IMR-90 (cell line): ENCODE data around the gene THEM4. TPM values are rescaled to one million over a fixed set of nuclear protein-coding genes. Genes with fewer than 3 reads are reported as not detected.

Experiments used
- ATAC-seq: fragments of 200-7000 bp; cut with Tn5 transposase; 2 replicates; pipeline ENCODE4 v1.9.1; 2020; ENCODE audit warnings: low read depth, mild to moderate bottlenecking, moderate library complexity
- BruUV-seq: library from RNA; stranded (reverse); fragments of 400-500 nt; replicated peaks from 2 replicates; lab custom pipeline; 2021; lab: Mats Ljungman, UMichigan
- CTCF ChIA-PET: fragments of 300-600 bp; formaldehyde crosslinking; extraction: SDS; loops from one replicate; lab custom pipeline; 2021; ENCODE audit warnings: antibody characterized with exemption; lab: Yijun Ruan, JAX
- POLR2A ChIA-PET: fragments of 300-600 bp; sonication (Branson Sonifier 250); formaldehyde crosslinking; loops from one replicate; lab custom pipeline; 2022; ENCODE audit warnings: antibody characterized with exemption; ENCODE audit not compliant: unreplicated experiment; lab: Charles Lee
- DNase-seq: peaks from one replicate; pipeline ENCODE4 v3.0.0; 2013
- H2AFZ ChIP-seq: replicated peaks from 2 replicates; pipeline ENCODE3; 2013; ENCODE audit warnings: low read length, mild to moderate bottlenecking; ENCODE audit not compliant: poor library complexity
- H2AK5ac ChIP-seq: 2 replicates; pipeline ENCODE4 v1.6.1; 2013; ENCODE audit warnings: low read depth, low read length, inconsistent platforms
- H2AK9ac ChIP-seq: replicated peaks from 2 replicates; pipeline ENCODE3; 2013; ENCODE audit warnings: mild to moderate bottlenecking, low read depth, low read length, moderate library complexity; ENCODE audit not compliant: poor library complexity
- H2BK120ac ChIP-seq: 2 replicates; pipeline ENCODE4 v1.6.1; 2013; ENCODE audit warnings: low read depth, low read length, inconsistent platforms
- H2BK15ac ChIP-seq: 3 replicates; pipeline ENCODE4 v1.6.1; 2013; ENCODE audit warnings: low read depth, low read length, inconsistent platforms
- H2BK20ac ChIP-seq: 2 replicates; pipeline ENCODE4 v1.6.1; 2013; ENCODE audit warnings: low read depth, mild to moderate bottlenecking, inconsistent platforms, low read length, moderate library complexity
- H2BK5ac ChIP-seq: 2 replicates; pipeline ENCODE4 v1.6.1; 2013; ENCODE audit warnings: mild to moderate bottlenecking, low read depth, low read length, inconsistent platforms; ENCODE audit not compliant: poor library complexity, severe bottlenecking
- H3K14ac ChIP-seq: replicated peaks from 2 replicates; pipeline ENCODE4 v1.6.1; 2013; ENCODE audit warnings: low read depth, low read length, inconsistent platforms
- H3K18ac ChIP-seq: 2 replicates; pipeline ENCODE4 v1.6.1; 2013; ENCODE audit warnings: low read depth, low read length, control low read depth
- H3K23ac ChIP-seq: 2 replicates; pipeline ENCODE4 v1.6.1; 2013; ENCODE audit warnings: low read depth, low read length, inconsistent platforms
- H3K27ac ChIP-seq: 2 replicates; pipeline ENCODE4 v1.5.1; 2013; ENCODE audit warnings: mild to moderate bottlenecking, control low read depth, low read length; ENCODE audit not compliant: insufficient read depth
- H3K27me3 ChIP-seq: 2 replicates; pipeline ENCODE4 v1.6.1; 2013; ENCODE audit warnings: low read length; ENCODE audit not compliant: control insufficient read depth, insufficient read depth
- H3K36me3 ChIP-seq: 2 replicates; pipeline ENCODE4 v1.6.1; 2013; ENCODE audit warnings: low read length, mixed read lengths; ENCODE audit not compliant: control insufficient read depth, insufficient read depth
- H3K4ac ChIP-seq: 2 replicates; pipeline ENCODE4 v1.6.1; 2013; ENCODE audit warnings: low read depth, low read length, inconsistent platforms
- H3K4me1 ChIP-seq: 2 replicates; pipeline ENCODE4 v1.6.1; 2013; ENCODE audit warnings: low read length, mixed read lengths; ENCODE audit not compliant: control insufficient read depth, insufficient read depth
- H3K4me2 ChIP-seq: 2 replicates; pipeline ENCODE4 v1.6.1; 2013; ENCODE audit warnings: low read depth, mild to moderate bottlenecking, control low read depth, low read length, moderate library complexity
- H3K4me3 ChIP-seq: 2 replicates; pipeline ENCODE4 v1.5.1; 2013; ENCODE audit warnings: low read depth, mild to moderate bottlenecking, control low read depth, low read length, moderate library complexity; ENCODE audit not compliant: insufficient read depth
- H3K56ac ChIP-seq: 2 replicates; pipeline ENCODE4 v1.6.1; 2013; ENCODE audit warnings: low read length, inconsistent platforms; ENCODE audit not compliant: insufficient read depth; ENCODE audit errors: extremely low read depth
- H3K79me1 ChIP-seq, 2 experiments: 2 replicates each; pipeline ENCODE4 v1.6.1; 2013; ENCODE audit warnings: low read length in 2 of 2, inconsistent platforms in 1 of 2, low read depth in 1 of 2
- H3K9ac ChIP-seq: 2 replicates; pipeline ENCODE4 v1.6.1; 2013; ENCODE audit warnings: low read depth, low read length, control low read depth
- H3K9me1 ChIP-seq: 2 replicates; pipeline ENCODE4 v1.6.1; 2013; ENCODE audit warnings: low read length, inconsistent platforms; ENCODE audit not compliant: insufficient read depth
- H3K9me3 ChIP-seq: 2 replicates; pipeline ENCODE4 v1.6.1; 2013; ENCODE audit warnings: low read length; ENCODE audit not compliant: control insufficient read depth, insufficient read depth
- H4K20me1 ChIP-seq: 2 replicates; pipeline ENCODE4 v1.6.1; 2013; ENCODE audit warnings: low read length, inconsistent platforms; ENCODE audit not compliant: insufficient read depth
- H4K5ac ChIP-seq: 2 replicates; pipeline ENCODE4 v1.6.1; 2013; ENCODE audit warnings: mild to moderate bottlenecking, low read depth, low read length, control low read depth
- H4K8ac ChIP-seq, 2 experiments: 2 replicates each; pipeline ENCODE4 v1.6.1; 2013; ENCODE audit warnings: low read depth in 2 of 2, low read length in 2 of 2, control low read depth in 1 of 2, inconsistent platforms in 1 of 2
- H4K91ac ChIP-seq: 2 replicates; pipeline ENCODE4 v1.6.1; 2013; ENCODE audit warnings: low read depth, low read length, inconsistent platforms; ENCODE audit not compliant: insufficient read depth
- CEBPB ChIP-seq: IDR thresholded peaks from 2 replicates; pipeline ENCODE4 v1.6.1; 2012; ENCODE audit warnings: low read depth, low read length, improper control_type of control experiment
- ELK1 ChIP-seq: fragments of 150-350 bp; IDR thresholded peaks from 2 replicates; pipeline ENCODE4 v1.6.1; 2016; ENCODE audit warnings: low read depth, mild to moderate bottlenecking, low read length, moderate library complexity, borderline replicate concordance
- FOS ChIP-seq: fragments of 150-350 bp; IDR thresholded peaks from 2 replicates; pipeline ENCODE4 v1.6.1; 2016; ENCODE audit warnings: low read depth, low read length
- MXI1 ChIP-seq: IDR thresholded peaks from 2 replicates; pipeline ENCODE4 v1.6.1; 2012; ENCODE audit warnings: low read depth, mild to moderate bottlenecking, low read length, moderate library complexity, borderline replicate concordance
- RAD21 ChIP-seq: IDR thresholded peaks from 2 replicates; pipeline ENCODE4 v1.6.1; 2012; ENCODE audit warnings: low read length, improper control_type of control experiment
- RCOR1 ChIP-seq: IDR thresholded peaks from 2 replicates; pipeline ENCODE4 v1.6.1; 2012; ENCODE audit warnings: mild to moderate bottlenecking, low read length, improper control_type of control experiment; ENCODE audit not compliant: insufficient replicate concordance
- RFX5 ChIP-seq: IDR thresholded peaks from 2 replicates; pipeline ENCODE4 v1.8.0; 2012; ENCODE audit warnings: low read depth, mild to moderate bottlenecking, low read length, moderate library complexity
- SMC3 ChIP-seq: fragments of 150-350 bp; IDR thresholded peaks from 2 replicates; pipeline ENCODE4 v1.6.1; 2016; ENCODE audit warnings: low read depth, mild to moderate bottlenecking, antibody characterized with exemption, low read length, moderate library complexity
- WGBS, 2 experiments: methylation state at CpG; one replicate each; pipeline versions ENCODE4 v1.1.5 to v1.1.7; 2013; ENCODE audit warnings: missing lambda C conversion rate in 2 of 2; ENCODE audit not compliant: insufficient read length in 1 of 2; ENCODE audit errors: extremely low coverage in 2 of 2; 5-methylcytosine and 5-hydroxymethylcytosine counted together
- dilution Hi-C: fragments of 300-500 bp; cut with HindIII; formaldehyde crosslinking; loops from one replicate; pipeline ENCODE4 v1.14.3; 2018; ENCODE audit warnings: low sequenced_read_pairs; ENCODE audit not compliant: unreplicated experiment
- in situ Hi-C: fragments of 300-500 bp; cut with MboI; formaldehyde crosslinking; loops from 3 replicates; pipeline ENCODE4 v1.14.3; 2019; ENCODE audit warnings: low sequenced_read_pairs, inconsistent platforms, mixed read lengths
- intact Hi-C: fragments of 100-400 bp; cut with micrococcal nuclease; formaldehyde crosslinking; loops from 2 replicates; pipeline ENCODE4 v1.10.0; 2022
- polyA plus RNA-seq, 3 experiments: library from polyadenylated mRNA; depleted of rRNA; stranded (reverse); fragments of >200 nt; gene quantifications; 2 replicates each; pipeline ENCODE4 v1.2.3, GENCODE V29; 2012; ENCODE audit warnings: low replicate concordance in 1 of 3
- total RNA-seq: library from RNA; depleted of rRNA; stranded (reverse); fragments of >200 nt; gene quantifications from 2 replicates; pipeline ENCODE4 v1.2.3, GENCODE V29; 2012
- TF ChIP-seq, protein P1 (sequence below): fragments of 150-350 bp; IDR thresholded peaks from 2 replicates; pipeline ENCODE4 v1.6.1; 2017; ENCODE audit warnings: mild to moderate bottlenecking, antibody characterized with exemption, low read length, low read depth

THEM4 gene
- total and polyA plus RNA-seq, 2 of the 4 experiments (the other 2 are of a cell fraction), result 7.3 to 15.7 TPM

DNA sequence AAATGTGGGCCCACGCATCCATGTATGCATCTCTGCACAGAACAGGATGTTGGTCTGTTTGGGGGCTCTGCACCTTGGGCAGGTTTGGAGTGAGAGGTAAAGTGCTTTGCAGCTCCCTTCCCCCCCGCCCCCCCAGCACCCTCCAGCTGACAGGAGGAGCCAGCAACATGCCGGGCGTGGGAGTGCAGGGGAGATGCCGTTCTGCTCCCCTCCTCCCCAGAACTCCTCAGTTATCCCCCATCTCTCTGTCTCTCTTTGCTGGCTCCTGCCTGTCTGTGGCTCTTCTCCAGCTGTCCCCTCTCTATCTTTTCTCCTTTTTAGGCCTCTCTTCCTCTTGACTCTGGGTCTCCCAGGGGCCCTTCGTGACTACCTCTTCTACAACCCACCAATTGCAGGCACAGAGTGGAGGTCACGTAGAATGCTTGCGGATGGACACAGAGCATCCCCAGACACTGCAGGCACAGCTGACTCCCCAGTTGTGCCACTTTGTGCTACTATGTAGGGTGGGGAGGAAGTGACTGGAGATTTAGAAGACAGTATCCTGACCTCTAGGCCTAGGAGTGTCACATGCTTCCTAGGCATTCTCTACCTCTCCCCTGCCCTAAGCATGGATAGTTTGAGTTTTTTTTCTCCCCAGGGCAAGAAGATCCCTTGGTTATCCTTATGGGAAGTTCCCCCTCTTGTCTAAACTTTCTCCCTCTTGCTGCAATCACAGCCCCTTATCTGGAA lies 76.0 kb downstream of the THEM4 start:
- Histone ChIP-seq H2BK15ac (no peak overlapping the region), H3K36me3 (no peaks in the 10 kb centered on the region), H4K8ac (no peak overlapping the region), H4K5ac (no peak overlapping the region), H3K9ac (no peak overlapping the region), H3K4me1 (no peaks in the 10 kb centered on the region), H3K27ac (no peak overlapping the region), H4K91ac (no peak overlapping the region), H3K27me3 (peaks cover 53% of the 10 kb centered on the region), H2BK5ac (no peak overlapping the region), H3K9me3 (no peaks in the 10 kb centered on the region), H3K79me1 (no peaks in the 10 kb centered on the region), H3K23ac (no peak overlapping the region), H3K4ac (no peak overlapping the region), H3K9me1 (no peaks in the 10 kb centered on the region), H2AK5ac (no peak overlapping the region), H3K4me2 (no peak overlapping the region), H2AK9ac (no peak overlapping the region), H3K4me3 (no peak overlapping the region), H2BK120ac (no peak overlapping the region), H2AFZ (no peak overlapping the region), H3K14ac (no peak overlapping the region), H3K18ac (no peak overlapping the region), H4K20me1 (no peaks in the 10 kb centered on the region), H3K56ac (no peak overlapping the region), H2BK20ac (no peak overlapping the region)
- ChIA-PET CTCF (no interaction called here), POLR2A (no interaction called here)
- ATAC-seq (no peak), DNase-seq (no peak)
- TF ChIP-seq RAD21, result no peak
- TF ChIP-seq FOS, result no peak
- TF ChIP-seq CEBPB, result no peak
- no peak for TF ChIP-seq ELK1
- no peak for TF ChIP-seq MXI1
- TF ChIP-seq RCOR1, result no peak
- no peak for TF ChIP-seq SMC3
- no peak for TF ChIP-seq RFX5
- TF ChIP-seq, protein P1, sequence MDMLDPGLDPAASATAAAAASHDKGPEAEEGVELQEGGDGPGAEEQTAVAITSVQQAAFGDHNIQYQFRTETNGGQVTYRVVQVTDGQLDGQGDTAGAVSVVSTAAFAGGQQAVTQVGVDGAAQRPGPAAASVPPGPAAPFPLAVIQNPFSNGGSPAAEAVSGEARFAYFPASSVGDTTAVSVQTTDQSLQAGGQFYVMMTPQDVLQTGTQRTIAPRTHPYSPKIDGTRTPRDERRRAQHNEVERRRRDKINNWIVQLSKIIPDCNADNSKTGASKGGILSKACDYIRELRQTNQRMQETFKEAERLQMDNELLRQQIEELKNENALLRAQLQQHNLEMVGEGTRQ, result no peak
- intact Hi-C loops (loop anchor here (10.0 kb wide), 1 partner anchor 289 kb away; the partner anchor contains the start of gene TUFT1), in situ Hi-C loops (no loop called here), dilution Hi-C loops (no loop called here)
- no TSS peak for BruUV-seq
- WGBS, 2 experiments, result 67% methylated on average over 1 of the region's 8 CpGs; no CpG with 5 or more reads in 1 of the 2 experiments
